Stimulated activated CD8-positive, alpha-beta memory T cell treated with anti-CD3 and anti-CD28 coated beads, Interleukin-15, amount 100 ng/mL, for 1 hour (primary cell): Measurements from ENCODE around the gene DYRK3.
A peak's percentile ranks its signal among the peaks of the same experiment; 100 is the strongest.
"Not testable (repeated sequence)": the region's sequence is repeated elsewhere in the genome, so short reads cannot be mapped to it uniquely, and the experiment has no call there.

Experiments used
- DNase-seq: peaks from one replicate; pipeline ENCODE4 v3.0.0-alpha.2; 2020; ENCODE audit warnings: low read depth

The DYRK3 gene

DNA sequence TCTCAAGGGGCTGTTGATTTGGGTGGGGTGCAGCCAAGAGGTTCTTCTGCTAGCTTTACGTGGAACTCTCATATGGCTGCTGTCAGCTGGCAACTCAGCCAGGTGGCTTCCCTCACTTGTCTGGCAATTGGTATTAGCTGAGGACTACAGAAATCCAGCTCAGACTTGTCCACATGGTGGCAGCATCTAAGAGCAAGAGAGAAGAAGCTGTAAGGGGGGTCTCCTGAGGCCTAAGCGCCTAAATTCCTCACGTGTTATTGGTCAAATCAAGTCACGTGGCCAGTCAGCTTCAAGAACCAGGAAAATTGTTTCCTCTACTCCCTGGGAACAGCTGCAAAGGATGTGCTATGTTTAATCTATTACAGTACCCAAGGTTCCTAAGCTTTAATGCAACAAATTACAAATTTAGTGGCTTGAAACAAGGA lies 4.2 kb upstream of the DYRK3 start:
- no peak for DNase-seq

DNA sequence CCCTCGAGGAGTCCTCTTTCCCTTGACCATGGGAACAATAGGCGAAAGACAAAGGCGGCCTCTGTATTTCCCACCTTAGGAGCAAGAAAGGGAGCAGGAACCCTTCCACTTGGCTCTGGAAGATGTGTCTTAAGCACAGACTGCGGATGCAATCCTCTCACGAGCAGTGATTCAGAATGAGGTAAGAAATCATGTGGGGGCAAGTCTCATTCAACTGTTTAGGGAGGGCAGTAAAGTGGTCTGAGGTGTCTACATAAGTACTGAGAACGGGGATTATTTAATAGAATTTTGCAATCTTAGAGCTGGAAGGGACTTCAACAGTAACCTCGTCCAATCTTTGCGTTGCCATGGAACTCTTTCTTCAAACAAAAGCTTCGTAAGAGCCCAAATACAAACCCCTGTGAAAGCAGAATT lies 1.6 kb upstream of the DYRK3 start:
- DNase-seq: no peak

DNA sequence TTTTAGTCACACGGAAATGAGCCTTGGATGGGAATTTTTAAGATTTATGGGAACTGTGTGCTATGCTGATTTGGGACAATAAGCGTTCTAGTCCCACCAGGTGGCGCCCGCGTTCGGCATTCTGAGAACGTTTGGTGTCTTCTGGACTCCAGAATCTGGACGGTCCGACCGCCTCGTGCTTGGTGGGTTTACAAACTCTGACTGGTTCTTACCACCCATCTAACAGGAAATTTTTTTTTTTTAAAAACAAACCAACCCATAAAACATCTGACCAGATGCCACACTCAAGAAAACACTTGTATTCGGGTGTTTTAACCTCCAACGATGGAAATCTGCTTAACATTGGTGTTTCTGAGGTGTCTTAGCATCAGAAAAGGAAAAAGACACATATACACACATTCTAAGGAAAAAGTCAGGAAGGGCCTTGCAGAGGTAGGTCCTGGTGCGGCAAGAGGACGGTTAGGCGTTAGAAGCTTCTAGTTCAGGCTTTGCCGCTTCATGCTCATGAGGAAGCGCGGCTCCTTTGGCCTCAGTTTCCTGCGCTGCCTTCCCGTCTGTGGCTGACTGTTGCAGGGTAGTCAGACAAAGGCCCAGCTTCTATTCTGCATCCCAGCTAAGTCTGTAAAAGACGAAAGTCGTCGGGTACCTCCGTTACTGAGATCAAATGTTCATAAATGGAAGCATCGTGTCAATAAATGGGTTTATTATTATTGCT lies 814 bp upstream of the DYRK3 start:
- DNase-seq: peak; percentile 61

DNA sequence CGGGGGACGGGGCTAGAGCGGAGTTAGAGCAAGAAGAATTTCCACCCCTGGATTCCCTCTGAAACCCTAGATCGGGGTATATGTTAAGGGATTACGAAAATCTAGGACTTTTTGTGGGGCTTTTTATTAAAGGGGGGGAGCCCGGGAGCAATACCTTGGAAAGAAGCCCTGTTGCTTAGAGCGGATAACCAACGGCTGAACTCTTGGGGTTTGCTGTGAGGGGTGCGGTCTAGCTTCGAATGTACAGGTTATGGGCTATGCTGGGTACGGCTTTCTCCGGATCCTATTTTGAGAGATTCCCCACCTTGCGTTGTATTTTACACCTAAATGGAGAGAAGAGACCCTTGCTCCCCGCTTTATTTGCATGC lies 626 bp downstream of the DYRK3 start:
- DNase-seq: no peak

DNA sequence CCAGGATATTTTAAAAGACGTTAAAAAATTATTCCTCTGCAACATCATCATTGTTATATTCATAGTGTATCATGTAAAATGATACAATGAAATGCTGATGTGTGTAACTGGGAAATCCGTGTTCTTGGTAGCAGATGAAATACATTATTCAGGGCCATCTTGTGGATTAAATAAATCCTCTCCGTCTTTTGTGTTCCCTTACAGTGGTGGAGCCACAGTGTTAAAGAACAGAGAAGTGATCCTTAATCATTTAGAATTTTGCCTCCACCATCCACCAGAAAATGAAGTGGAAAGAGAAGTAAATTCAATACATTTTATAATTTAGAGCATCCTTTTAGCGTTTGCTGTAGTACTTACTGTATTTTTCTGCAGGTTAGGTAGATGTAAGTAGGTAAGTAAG lies 1.3 kb downstream of the DYRK3 start:
- no peak for DNase-seq

DNA sequence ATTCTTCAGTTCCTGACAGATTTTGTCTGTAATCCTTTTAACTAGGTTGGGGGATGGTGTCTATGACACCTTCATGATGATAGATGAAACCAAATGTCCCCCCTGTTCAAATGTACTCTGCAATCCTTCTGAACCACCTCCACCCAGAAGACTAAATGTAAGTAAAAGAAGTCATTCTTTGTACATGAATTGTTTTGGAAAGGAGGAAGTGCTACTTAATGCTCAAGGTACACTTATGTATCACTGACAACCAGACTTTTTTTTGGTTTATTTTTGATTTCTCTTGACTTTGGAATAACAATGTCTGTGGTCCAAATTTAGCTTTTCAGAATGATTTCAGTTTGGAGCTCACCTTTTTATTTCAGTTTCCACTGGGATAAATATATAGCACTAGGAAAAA lies 2.3 kb downstream of the DYRK3 start:
- no peak for DNase-seq

DNA sequence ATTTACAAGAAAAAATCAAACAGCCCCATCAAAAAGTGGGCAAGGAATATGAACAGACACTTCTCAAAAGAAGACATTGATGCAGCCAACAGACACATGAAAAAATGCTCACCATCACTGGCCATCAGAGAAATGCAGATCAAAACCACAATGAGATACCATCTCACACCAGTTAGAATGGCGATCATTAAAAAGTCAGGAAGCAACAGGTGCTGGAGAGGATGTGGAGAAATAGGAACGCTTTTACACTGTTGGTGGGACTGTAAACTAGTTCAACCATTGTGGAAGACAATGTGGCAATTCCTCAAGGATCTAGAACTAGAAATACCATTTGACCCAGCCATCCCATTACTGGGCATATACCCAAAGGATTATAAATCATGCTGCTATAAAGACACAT lies 6.7 kb downstream of the DYRK3 start:
- DNase-seq: not testable (repeated sequence)

DNA sequence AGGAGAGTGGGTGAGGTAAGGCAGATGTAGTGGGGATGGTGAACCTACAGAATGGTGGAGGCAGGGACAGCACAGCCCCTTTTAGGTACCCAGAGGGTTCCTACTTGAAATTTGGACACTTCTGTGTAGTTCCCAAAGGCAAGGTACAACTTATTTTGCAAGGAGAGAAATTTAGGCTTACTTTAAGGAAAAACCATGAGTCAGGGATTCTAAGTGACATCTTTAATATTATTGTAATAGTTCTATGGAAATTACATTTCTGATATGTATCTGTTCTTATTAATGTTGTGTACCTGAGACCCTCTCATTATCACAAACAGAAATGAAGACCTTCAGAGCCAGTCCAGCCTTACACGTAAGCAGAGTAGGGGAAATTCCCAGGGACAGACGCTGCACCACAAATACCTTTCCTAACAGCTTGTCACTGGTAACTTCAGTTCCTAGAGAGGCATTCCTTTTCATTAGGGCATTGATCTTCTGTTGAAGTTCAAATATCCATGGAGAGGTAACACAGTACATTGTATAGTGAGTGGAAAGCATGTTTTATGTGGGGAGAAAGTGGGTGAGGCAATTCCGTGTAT lies 7.9 kb downstream of the DYRK3 start:
- DNase-seq: no peak

DNA sequence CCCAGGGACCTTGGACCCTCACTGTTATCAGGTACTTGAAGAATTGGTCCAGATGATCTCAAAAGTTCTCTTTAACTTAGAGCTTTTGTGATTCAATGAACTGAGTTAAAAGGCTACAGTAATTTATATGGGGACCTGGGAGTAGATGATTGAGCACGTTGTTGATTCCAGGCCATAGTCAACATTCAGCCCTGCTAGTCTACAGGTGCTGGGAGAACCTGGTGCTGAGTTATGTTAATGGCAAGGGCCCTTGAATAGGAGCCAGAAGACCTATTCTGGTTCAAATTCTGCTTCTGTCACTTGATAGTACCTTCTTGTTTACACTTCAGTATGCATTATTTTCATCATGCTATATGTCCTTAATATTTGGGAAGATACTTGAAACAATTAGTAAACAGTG lies 11.2 kb downstream of the DYRK3 start:
- DNase-seq: no peak

DNA sequence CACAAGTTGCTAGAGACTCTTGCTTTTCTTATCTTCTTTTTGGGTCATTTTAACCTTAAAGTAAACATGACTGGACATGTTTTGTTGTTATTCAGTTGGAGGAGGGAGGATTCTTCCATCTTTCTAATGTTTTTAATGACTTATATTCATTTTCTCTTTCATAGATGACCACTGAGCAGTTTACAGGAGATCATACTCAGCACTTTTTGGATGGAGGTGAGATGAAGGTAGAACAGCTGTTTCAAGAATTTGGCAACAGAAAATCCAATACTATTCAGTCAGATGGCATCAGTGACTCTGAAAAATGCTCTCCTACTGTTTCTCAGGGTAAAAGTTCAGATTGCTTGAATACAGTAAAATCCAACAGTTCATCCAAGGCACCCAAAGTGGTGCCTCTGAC lies 11.9 kb downstream of the DYRK3 start:
- no peak for DNase-seq

DNA sequence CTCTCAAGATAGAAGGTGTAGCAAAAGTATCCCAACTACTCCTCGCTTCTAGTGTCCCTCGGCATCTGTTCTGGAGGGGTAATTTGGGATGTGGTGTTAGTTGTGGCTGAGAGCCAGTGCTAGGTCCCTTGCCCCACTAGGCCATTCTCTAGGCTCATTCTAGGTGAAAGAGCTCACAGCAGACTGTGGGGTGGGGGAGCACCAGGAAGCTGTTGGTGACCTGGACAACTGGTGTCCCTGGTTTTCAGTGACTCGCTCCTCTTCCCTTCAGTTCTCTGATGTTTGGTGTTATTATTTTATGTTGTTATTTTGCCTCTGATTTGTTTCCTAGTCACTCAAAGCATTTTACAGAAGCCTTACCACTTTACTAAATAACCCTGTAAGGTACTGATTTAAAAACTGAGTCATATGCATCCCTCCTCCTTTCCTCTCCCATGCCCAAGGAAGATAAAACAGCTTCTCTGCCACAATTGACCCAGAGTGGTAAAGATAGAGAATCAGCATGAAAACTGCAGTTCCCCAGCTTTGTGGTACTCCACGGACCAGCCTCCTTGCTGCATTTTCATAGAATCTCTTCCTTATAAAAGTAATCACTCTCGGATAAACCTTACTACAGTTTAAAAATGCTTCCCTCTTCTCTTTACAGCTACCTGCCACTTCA lies 14.1 kb downstream of the DYRK3 start:
- DNase-seq: no peak

DNA sequence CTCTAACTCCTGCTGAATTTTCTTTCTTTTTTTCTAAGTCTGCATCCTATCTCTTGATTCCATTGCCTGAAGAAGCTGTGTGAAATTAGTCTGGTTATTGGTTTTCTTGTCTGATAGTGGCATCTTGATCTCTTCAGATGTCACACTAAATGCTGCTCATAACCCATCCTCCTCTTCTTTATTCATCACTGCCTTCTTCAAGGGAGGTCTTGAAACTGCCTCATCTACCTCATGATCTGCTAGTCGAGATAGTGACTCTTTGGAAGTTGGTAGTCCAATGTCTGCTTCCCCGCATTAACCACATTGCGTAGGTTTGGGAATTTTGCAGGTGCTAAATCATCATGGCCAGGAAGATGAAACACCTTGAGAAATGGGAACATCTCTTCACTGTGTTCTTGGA lies 15.7 kb downstream of the DYRK3 start:
- no peak for DNase-seq

DNA sequence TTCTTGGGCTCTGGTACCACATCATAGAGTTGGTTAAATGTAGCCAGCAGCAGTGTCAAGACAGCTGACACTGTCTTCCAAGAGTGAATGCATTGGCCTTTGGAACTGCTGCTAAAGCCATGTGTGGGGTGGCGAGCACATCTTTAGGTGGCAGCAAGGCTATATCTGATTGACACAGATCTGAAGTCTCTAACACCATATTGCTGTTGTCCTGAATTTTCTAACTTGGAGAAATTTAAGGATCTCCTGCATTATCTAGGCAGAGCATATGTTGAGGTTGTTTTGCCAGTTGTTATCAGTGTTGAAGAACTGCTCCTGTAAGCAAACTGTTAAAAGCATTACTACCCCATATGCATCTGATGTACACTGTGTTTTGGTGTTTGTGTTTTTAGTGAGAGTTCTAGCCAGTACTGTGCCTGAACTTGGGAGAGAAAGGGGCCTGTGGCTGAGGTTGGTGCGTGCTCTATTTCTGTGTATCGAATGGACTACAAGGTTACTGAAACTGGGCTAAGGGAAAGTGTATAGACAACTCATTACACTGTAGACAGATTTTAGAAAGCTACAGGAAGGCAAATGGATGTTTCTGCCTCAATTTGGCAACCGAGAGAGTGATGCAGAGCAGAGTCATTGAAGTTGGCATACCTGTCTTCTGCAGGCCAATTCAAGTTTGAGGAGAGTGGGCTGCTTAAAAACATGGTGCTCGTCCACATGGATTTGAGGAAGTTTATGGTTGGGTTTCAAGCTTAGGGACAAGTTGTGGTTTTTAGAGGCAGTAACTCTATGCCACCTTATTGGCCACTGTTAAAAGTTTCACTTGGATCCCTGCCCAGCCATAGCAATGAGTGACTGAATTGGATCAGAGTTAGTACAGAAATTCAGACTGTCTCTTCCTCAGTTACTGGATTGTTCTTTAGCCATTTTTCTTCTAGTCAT lies 16.9 kb downstream of the DYRK3 start:
- DNase-seq: no peak

DNA sequence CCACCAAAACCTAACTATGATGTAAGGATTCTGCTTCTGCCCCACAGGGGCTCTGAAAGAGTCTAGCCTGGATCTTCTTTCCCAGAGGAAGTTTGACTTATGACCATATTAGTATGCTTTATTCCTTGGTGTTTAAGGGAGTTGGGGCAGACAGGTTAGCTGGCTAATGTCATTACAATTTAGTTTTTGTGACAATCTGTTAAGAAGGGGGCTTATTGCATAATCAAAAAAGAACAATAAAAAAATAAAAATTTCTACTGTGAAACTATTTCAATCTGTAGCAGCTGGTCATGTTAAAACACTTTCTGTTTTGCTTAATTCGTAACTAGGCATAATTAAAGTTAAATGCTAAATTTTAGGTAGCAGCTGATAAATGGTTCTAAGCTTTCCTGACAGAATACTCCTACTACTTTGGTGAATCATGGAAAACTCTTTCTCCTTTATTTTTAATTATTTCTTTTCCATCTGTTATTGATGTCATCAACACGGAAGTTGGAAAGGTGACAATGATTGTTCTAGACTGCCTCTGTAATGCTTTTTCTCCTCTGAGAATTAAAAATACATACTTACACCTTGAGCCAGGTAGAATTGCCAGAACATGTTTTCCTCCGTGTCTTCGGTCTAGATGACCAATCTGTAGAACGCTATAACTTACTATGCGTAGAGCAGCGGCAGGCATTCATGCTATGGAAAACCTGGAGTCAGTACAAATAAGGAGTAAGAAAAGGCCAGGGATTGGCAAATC lies 18.6 kb downstream of the DYRK3 start:
- DNase-seq: no peak

DNA sequence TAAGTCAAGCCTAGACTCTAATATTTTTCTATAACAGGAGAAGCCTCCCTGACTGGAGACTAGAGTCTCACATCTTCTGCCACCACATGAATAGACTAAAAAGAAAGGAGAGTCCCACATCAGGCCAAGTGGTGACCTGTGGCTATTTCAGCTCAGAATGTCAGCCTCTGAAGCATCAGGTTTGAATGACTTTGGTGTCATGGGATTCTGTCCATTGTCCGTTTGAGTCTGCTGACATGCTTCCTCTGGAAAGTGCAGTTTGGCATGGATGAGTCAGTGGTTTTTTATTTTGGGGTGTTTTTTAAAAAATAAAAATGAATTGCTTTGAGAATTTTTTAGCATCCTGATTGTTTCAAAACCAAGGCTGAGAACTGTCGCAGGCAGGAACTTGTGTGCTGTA lies 19.5 kb downstream of the DYRK3 start:
- no peak for DNase-seq

DNA sequence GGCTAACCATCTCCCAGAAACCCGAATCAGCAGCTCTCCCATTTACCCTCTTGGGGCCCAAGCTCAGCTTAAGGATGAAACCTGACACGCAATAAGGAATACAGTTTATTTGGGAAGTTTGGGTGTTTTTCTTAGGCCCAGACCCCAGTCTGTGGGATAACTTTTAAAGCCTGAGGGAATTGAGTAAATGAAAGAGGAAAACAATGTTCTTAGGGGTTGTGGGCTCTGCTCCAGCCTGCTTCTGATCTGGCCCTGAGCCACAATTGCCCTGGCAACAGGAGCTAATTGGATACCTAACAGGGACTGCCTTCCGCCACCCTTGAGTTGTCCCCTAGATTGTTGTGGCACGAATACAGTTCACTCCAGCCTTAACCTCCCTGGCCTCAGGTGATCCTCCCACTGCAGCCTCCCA lies 20.1 kb downstream of the DYRK3 start:
- DNase-seq: no peak

DNA sequence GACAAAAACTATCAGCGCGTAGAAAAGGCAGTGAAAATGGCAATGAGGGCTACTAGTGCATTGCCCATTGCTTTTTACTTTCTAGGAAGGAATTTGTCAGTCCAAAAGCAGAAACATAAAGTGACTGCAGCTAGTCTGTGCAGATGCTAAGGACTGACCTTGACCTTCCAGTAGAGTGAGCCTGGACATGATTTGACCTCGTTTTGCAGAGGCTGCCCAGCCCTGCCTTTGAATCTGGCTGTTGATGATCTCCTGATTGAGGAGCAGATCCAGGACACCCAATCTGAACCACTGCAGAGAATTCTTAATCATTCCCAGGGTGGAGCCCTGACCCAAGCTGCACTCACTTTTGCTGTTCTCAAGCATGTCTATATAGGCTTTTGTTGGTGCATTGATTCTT lies 21.6 kb downstream of the DYRK3 start:
- DNase-seq: no peak

DNA sequence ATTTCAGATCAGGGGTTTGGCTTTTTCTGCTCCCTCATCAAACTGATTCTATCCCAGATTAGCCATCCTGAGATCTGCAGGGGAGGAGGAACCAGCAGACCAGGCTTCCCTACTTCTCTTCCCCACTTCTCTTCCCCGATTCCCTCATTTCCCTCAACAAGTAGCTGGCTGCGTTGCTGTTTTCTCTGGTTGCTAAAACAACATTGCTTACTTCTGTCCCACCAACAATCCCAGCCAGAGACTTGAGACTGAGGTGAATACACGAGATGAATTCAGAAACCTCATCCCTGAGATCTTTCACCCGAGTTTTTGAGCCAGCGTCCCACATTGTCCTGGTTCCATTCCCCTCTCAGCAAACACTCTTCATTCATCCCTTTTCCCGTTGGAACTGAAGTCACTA lies 22.4 kb downstream of the DYRK3 start:
- DNase-seq: no peak

DNA sequence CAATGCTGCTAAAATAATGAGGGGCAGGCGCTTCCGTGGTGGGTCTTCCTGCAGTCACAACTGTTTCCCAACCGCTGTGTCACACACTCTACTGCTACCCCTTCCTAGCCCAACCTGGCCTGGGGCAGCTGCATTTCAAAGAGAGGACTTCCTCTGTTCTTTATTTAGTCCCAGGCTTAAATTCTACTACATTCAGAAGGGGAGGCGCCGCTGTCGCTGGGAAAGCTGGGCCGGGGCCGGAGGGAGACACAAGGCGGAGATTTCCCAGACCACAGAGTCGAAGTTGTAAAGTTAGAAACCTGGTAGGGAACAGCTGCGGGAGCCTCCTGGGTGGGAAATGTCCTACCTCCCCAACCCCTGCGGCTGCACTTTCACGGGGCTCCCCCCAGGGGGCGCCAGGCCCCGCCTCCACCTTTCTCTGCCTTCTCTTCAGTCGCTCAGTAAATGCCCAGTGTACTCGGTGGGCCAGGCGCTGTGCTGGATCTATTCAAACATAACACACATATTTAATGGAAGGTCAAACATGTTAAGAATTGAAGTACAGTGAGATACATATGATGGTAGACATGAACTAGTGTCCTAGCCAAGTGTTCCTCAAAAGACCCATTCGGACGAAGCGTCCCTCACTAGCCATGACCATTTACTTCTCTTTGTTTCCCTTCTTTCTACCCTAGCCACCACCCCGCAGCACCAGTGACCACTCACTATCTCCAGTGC lies 23.1 kb downstream of the DYRK3 start:
- no peak for DNase-seq

DNA sequence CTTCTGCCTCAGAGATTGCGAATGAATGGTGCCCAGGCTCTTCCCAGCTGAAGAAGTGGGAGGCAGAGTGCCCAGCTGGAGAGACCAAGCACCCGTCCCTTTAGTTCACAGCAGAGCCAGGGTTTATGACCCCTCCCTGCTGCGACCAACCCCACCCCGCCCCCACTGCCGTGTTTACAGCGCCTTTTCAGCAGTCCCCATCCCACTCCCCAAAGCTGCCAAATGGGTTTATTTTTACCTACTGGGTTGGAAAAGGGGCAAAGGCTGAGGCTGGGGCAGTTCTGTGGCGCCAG lies 23.6 kb downstream of the DYRK3 start:
- DNase-seq: no peak

DNA sequence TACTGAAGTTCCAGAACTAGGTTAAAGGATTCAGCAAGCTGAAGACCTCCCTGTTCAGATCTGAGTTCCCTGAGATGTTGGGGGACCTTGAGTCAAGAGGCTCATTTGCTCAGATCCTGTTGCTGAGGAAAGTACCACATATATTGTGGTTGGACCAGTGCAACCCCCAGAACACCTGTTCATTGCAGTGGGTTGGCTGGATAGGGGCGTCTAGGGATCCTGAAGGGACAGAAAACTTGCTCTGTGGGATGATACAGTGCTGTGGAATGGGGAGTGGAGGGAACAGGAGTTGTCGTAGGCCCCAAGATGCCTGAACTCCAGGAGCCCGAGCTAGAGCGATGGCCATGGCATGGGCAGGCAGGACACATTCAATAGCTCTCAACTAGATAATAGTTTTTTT lies 24.8 kb downstream of the DYRK3 start:
- DNase-seq: no peak
